H9 (cell line): ENCODE results near the gene RPS19BP1. TPM values are rescaled to one million over a fixed set of nuclear protein-coding genes. Genes with fewer than 3 reads are reported as not detected.

Experiments
- DNase-seq: peaks from one replicate; pipeline ENCODE4 v3.0.0-alpha.2; 2017
- H2AFZ ChIP-seq: one replicate; pipeline ENCODE4 v1.6.1; 2013; ENCODE audit warnings: mild to moderate bottlenecking, low read length, control low read depth, moderate library complexity
- H2AK5ac ChIP-seq: 2 replicates; pipeline ENCODE4 v1.6.1; 2013; ENCODE audit warnings: low read length, control low read depth, mixed read lengths; ENCODE audit not compliant: insufficient read length
- H2BK120ac ChIP-seq: one replicate; pipeline ENCODE4 v1.6.1; 2013; ENCODE audit warnings: low read depth, mild to moderate bottlenecking, low read length, control low read depth, inconsistent platforms; ENCODE audit not compliant: poor library complexity, severe bottlenecking
- H2BK12ac ChIP-seq: 2 replicates; pipeline ENCODE4 v1.6.1; 2013; ENCODE audit warnings: low read length, control low read depth, mixed read lengths, low read depth; ENCODE audit not compliant: insufficient read length
- H2BK15ac ChIP-seq: 2 replicates; pipeline ENCODE4 v1.6.1; 2013; ENCODE audit warnings: low read depth, low read length, control low read depth
- H2BK20ac ChIP-seq: one replicate; pipeline ENCODE4 v1.6.1; 2013; ENCODE audit warnings: low read depth, mild to moderate bottlenecking, low read length, control low read depth, inconsistent platforms; ENCODE audit not compliant: poor library complexity, severe bottlenecking
- H2BK5ac ChIP-seq: 2 replicates; pipeline ENCODE4 v1.6.1; 2013; ENCODE audit warnings: low read length, control low read depth, mixed read lengths; ENCODE audit not compliant: insufficient read length
- H3K14ac ChIP-seq: 2 replicates; pipeline ENCODE4 v1.6.1; 2013; ENCODE audit warnings: low read length, control low read depth; ENCODE audit not compliant: insufficient read depth
- H3K18ac ChIP-seq: 2 replicates; pipeline ENCODE4 v1.6.1; 2013; ENCODE audit warnings: low read depth, mild to moderate bottlenecking, mixed read lengths, low read length, control low read depth; ENCODE audit not compliant: insufficient read length
- H3K23ac ChIP-seq: 2 replicates; pipeline ENCODE4 v1.6.1; 2013; ENCODE audit warnings: low read length, control low read depth, mixed read lengths, low read depth; ENCODE audit not compliant: insufficient read length
- H3K23me2 ChIP-seq: 2 replicates; pipeline ENCODE4 v1.6.1; 2013; ENCODE audit warnings: low read depth, mild to moderate bottlenecking, mixed read lengths, low read length, control low read depth; ENCODE audit not compliant: insufficient read length, poor library complexity, severe bottlenecking
- H3K27ac ChIP-seq: 2 replicates; pipeline ENCODE4 v1.5.1; 2013; ENCODE audit warnings: low read length, control low read depth, mixed read lengths, low read depth; ENCODE audit not compliant: insufficient read length
- H3K27me3 ChIP-seq: 2 replicates; pipeline ENCODE4 v1.6.1; 2013; ENCODE audit warnings: low read length, control low read depth, inconsistent platforms; ENCODE audit not compliant: insufficient read depth
- H3K4ac ChIP-seq: 2 replicates; pipeline ENCODE4 v1.6.1; 2013; ENCODE audit warnings: low read depth, mild to moderate bottlenecking, control low read depth, inconsistent platforms, low read length, moderate library complexity
- H3K4me1 ChIP-seq: 2 replicates; pipeline ENCODE4 v1.6.1; 2013; ENCODE audit warnings: low read length, control low read depth, inconsistent platforms; ENCODE audit not compliant: insufficient read depth
- H3K4me2 ChIP-seq: 2 replicates; pipeline ENCODE4 v1.6.1; 2013; ENCODE audit warnings: low read length, control low read depth, mixed read lengths; ENCODE audit not compliant: insufficient read length, insufficient read depth
- H3K56ac ChIP-seq: 2 replicates; pipeline ENCODE4 v1.6.1; 2013; ENCODE audit warnings: low read depth, mild to moderate bottlenecking, mixed read lengths, low read length, control low read depth; ENCODE audit not compliant: insufficient read length
- H3K79me1 ChIP-seq: 2 replicates; pipeline ENCODE4 v1.6.1; 2013; ENCODE audit warnings: low read depth, mild to moderate bottlenecking, moderate library complexity, low read length, control low read depth, inconsistent platforms; ENCODE audit not compliant: insufficient read depth, poor library complexity, severe bottlenecking
- H3K79me2 ChIP-seq: 2 replicates; pipeline ENCODE4 v1.6.1; 2013; ENCODE audit warnings: low read length, control low read depth, inconsistent platforms; ENCODE audit not compliant: insufficient read depth
- H3K9ac ChIP-seq: 2 replicates; pipeline ENCODE4 v1.6.1; 2013; ENCODE audit warnings: low read length, control low read depth, mixed read lengths; ENCODE audit not compliant: insufficient read length; ENCODE audit errors: extremely low read depth
- H3K9me3 ChIP-seq: one replicate; pipeline ENCODE4 v1.6.1; 2013; ENCODE audit warnings: low read depth, low read length, inconsistent platforms; ENCODE audit not compliant: control insufficient read depth
- H3T11ph ChIP-seq: one replicate; pipeline ENCODE4 v1.6.1; 2013; ENCODE audit warnings: mild to moderate bottlenecking, low read length, control low read depth, inconsistent platforms
- H4K20me1 ChIP-seq: one replicate; pipeline ENCODE4 v1.6.1; 2013; ENCODE audit not compliant: control insufficient read depth, insufficient read length, insufficient read depth
- H4K5ac ChIP-seq: 2 replicates; pipeline ENCODE4 v1.6.1; 2013; ENCODE audit warnings: low read depth, mild to moderate bottlenecking, mixed read lengths, low read length, control low read depth; ENCODE audit not compliant: insufficient read length
- H4K8ac ChIP-seq: replicated peaks from 2 replicates; pipeline ENCODE4 v1.6.1; 2013; ENCODE audit warnings: low read length, control low read depth, mixed read lengths, low read depth; ENCODE audit not compliant: insufficient read length
- H4K91ac ChIP-seq: 2 replicates; pipeline ENCODE4 v1.6.1; 2013; ENCODE audit warnings: low read depth, mild to moderate bottlenecking, moderate library complexity, mixed read lengths, low read length, control low read depth; ENCODE audit not compliant: insufficient read length
- H3K27ac Mint-ChIP-seq, 3 experiments: 2 replicates in 2 of 3; 3 replicates in 1 of 3; pipeline ENCODE4 v1.8.0; 2020 to 2021; ENCODE audit warnings: mixed read lengths in 3 of 3, mild to moderate bottlenecking in 1 of 3, moderate library complexity in 1 of 3
- H3K27me3 Mint-ChIP-seq: 2 replicates; pipeline ENCODE4 v1.8.0; 2021; ENCODE audit warnings: low read depth, mild to moderate bottlenecking, moderate library complexity, mixed read lengths
- H3K36me3 Mint-ChIP-seq, 3 experiments: 2 replicates in 2 of 3; 3 replicates in 1 of 3; pipeline ENCODE4 v1.8.0; 2020 to 2021; ENCODE audit warnings: low read depth in 3 of 3, mixed read lengths in 3 of 3; ENCODE audit not compliant: insufficient read depth in 1 of 3
- H3K4me1 Mint-ChIP-seq, 2 experiments: 2 replicates each; pipeline ENCODE4 v1.8.0; 2020; ENCODE audit warnings: mixed read lengths in 2 of 2
- H3K4me3 Mint-ChIP-seq, 2 experiments: 2 replicates in 1 of 2; 3 replicates in 1 of 2; pipeline ENCODE4 v1.8.0; 2020 to 2021; ENCODE audit warnings: mild to moderate bottlenecking in 2 of 2, mixed read lengths in 2 of 2, moderate library complexity in 1 of 2
- H3K9me3 Mint-ChIP-seq, 2 experiments: 2 replicates in 1 of 2; 3 replicates in 1 of 2; pipeline ENCODE4 v1.8.0; 2020; ENCODE audit warnings: mild to moderate bottlenecking in 2 of 2, mixed read lengths in 2 of 2, moderate library complexity in 1 of 2
- CTCF ChIP-seq: fragments of 200-600 bp; sonication (generic); conservative IDR thresholded peaks from 3 replicates; pipeline ENCODE4 v1.8.0; 2021; ENCODE audit warnings: antibody characterized with exemption, mild to moderate bottlenecking
- WGBS: extraction: QIAGEN DNeasy Blood & Tissue Kit; methylation state at CpG from one replicate; pipeline ENCODE4 v1.1.7; 2013; ENCODE audit warnings: missing lambda C conversion rate, low lambda C conversion rate, mixed read lengths; ENCODE audit not compliant: insufficient read length; ENCODE audit errors: extremely low coverage; 5-methylcytosine and 5-hydroxymethylcytosine counted together
- total RNA-seq: library from RNA; stranded (reverse); gene quantifications from 2 replicates; pipeline ENCODE4 v1.2.1, GENCODE V29; 2021

Gene RPS19BP1
- total RNA-seq, 1 experiment from 2014 or later: 65.0 TPM

GRCh38 chr22:39493759-39494158, 38.8 kb downstream of the RPS19BP1 start:
- H3K27ac ChIP-seq: no peak overlapping the region
- no peak overlapping the region for H4K8ac ChIP-seq
- Mint-ChIP-seq H3K27me3 (peaks cover 65% of the 10 kb centered on the region), H3K9me3 (peaks cover 0 to 3% of the 10 kb centered on the region in 2 experiments; a peak in 1 of 5 replicates), H3K27ac (no peak overlapping the region; a peak in 1 of 7 replicates), H3K36me3 (no peaks in the 10 kb centered on the region; a peak in 1 of 7 replicates), H3K4me1 (peaks cover 6 to 15% of the 10 kb centered on the region in 2 experiments), H3K4me3 (no peak overlapping the region)
- no peak overlapping the region for H3K14ac ChIP-seq
- no peak overlapping the region for H2BK15ac ChIP-seq
- H3K4ac ChIP-seq: no peak overlapping the region
- no CpG with 5 or more reads among the region's 4 CpGs for WGBS
- no peak overlapping the region for H4K91ac ChIP-seq
- no peak overlapping the region for H3K9ac ChIP-seq
- H3K56ac ChIP-seq: no peak overlapping the region
- no peak overlapping the region for H2AK5ac ChIP-seq
- H3T11ph ChIP-seq: no peak overlapping the region
- no peak overlapping the region for H2AFZ ChIP-seq
- H3K18ac ChIP-seq: no peak overlapping the region
- no peaks in the 10 kb centered on the region for H4K20me1 ChIP-seq
- no peak for DNase-seq
- H3K4me1 ChIP-seq: no peaks in the 10 kb centered on the region
- H2BK120ac ChIP-seq: no peak overlapping the region
- no peak overlapping the region for H2BK5ac ChIP-seq
- H4K5ac ChIP-seq: no peak overlapping the region
- no peak overlapping the region for H3K4me2 ChIP-seq
- no peaks in the 10 kb centered on the region for H3K9me3 ChIP-seq
- no peaks in the 10 kb centered on the region for H3K79me2 ChIP-seq
- no peak overlapping the region for H2BK12ac ChIP-seq
- peaks cover 7% of the 10 kb centered on the region for H3K27me3 ChIP-seq
- no peak for TF ChIP-seq CTCF
- no peaks in the 10 kb centered on the region for H3K23me2 ChIP-seq
- H3K23ac ChIP-seq: no peak overlapping the region
- no peaks in the 10 kb centered on the region for H3K79me1 ChIP-seq
- H2BK20ac ChIP-seq: no peak overlapping the region
